ENCODE measurements around the gene DBN1. TPM values are rescaled to one million over a fixed set of nuclear protein-coding genes. Genes with fewer than 3 reads are reported as not detected.

Gene DBN1
- total and polyA plus RNA-seq, 2 donors (not counting 1 experiment from before 2014, with no cell fraction given), result 96.4 to 138 TPM

DNA sequence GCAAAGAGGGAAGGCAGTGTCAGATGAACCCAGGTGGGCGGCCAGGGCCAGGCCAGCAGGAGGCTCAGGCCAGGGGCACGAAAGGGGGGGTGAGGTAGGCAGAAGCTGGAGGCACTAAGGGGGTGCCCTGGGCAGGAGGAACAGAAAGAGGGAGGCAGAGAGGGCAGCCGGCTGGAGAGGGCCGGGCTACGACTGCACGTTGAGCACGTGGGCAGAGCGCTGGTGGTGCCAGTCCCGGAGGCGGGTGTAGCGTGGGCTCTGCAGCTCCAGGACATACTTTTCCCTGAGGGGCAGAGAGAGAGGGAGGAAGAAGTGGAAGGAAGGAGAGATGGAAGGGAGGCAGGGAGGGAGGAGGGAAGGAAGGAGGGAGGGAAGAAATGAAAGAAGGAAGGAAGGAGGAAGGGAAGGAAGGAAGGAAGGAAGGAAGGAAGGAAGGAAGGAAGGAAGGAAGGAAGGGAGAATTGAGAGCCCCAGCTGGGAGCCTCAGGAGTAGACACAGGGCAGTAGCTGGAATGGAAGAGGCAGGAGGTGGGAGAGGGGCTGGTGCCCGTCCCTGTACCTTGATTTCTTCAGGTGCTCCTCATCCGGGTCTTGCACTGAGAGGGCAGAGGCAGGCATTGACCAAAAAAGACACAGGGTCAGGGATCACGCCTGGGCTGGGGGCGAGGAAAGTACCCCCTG, 17.0 kb upstream of the DBN1 start:
- H2AFZ ChIP-seq (ENCODE audit: low read length), result no peak overlapping the region
- H3K36me3 ChIP-seq (ENCODE audit: control insufficient read depth, insufficient read depth, low read length), result peaks cover 67% of the 10 kb centered on the region
- peaks cover 25% of the 10 kb centered on the region for H3K4me1 ChIP-seq (ENCODE audit: control insufficient read depth, extremely low read depth, insufficient read depth, low read length)

DNA sequence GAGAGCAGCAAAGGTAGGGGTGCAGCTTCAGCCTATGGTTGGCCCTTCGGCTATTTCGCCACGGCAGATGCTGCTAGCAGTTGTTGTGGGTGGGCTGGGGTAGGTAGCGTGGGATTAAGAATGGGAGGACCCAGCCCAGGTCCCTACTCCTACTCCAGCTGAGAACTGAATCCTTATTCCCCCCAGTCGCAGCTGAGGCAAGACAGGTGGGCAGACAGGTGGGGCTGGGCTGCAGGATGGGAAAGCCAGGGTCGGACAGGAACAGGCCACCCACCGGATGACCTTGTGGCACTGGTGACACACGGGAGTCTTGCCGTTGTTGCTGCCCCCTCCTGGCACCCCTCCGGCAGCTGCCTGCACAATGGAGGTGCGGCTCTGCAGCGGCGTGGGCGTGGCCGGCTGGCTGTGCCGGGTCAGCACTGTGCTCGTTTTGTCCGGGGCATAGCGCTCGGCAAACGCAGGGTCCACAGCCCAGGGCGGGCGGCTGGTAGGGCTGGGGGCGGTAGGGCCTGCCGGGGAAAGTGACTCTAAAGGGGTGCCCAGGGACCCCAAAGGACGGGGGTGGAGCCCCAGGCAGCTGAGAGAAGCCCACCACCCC, 15.8 kb upstream of the DBN1 start:
- Histone ChIP-seq H3K4me3 (replicated peaks in 1 of 4; ENCODE audit: control extremely low read depth in 1 of 4, insufficient read depth in 1 of 4, low read depth in 3 of 4, low read length in 4 of 4) (no peak overlapping the region), H3K79me2 (ENCODE audit: control insufficient read depth, insufficient read depth, low read length) (peaks cover 41% of the 10 kb centered on the region), H2AFZ (ENCODE audit: low read length) (no peak overlapping the region), H3K27me3 (ENCODE audit: control insufficient read depth, insufficient read depth, low read length) (no peaks in the 10 kb centered on the region), H3K4me2 (ENCODE audit: extremely low read depth, insufficient read depth, low read length) (no peak overlapping the region), H3K36me3 (ENCODE audit: control insufficient read depth, insufficient read depth, low read length) (peaks cover 74% of the 10 kb centered on the region), H3K9me3 (ENCODE audit: control insufficient read depth, insufficient read depth, low read depth, low read length) (no peaks in the 10 kb centered on the region), H3K9ac (ENCODE audit: insufficient read depth, low read length) (no peak overlapping the region), H3K4me1 (ENCODE audit: control insufficient read depth, extremely low read depth, insufficient read depth, low read length) (peaks cover 17% of the 10 kb centered on the region), H4K20me1 (ENCODE audit: control insufficient read depth, extremely low read depth, insufficient read depth, low read length) (no peaks in the 10 kb centered on the region), H3K27ac (ENCODE audit: insufficient read depth, low read length) (no peak overlapping the region)
- TF ChIP-seq, protein P1, sequence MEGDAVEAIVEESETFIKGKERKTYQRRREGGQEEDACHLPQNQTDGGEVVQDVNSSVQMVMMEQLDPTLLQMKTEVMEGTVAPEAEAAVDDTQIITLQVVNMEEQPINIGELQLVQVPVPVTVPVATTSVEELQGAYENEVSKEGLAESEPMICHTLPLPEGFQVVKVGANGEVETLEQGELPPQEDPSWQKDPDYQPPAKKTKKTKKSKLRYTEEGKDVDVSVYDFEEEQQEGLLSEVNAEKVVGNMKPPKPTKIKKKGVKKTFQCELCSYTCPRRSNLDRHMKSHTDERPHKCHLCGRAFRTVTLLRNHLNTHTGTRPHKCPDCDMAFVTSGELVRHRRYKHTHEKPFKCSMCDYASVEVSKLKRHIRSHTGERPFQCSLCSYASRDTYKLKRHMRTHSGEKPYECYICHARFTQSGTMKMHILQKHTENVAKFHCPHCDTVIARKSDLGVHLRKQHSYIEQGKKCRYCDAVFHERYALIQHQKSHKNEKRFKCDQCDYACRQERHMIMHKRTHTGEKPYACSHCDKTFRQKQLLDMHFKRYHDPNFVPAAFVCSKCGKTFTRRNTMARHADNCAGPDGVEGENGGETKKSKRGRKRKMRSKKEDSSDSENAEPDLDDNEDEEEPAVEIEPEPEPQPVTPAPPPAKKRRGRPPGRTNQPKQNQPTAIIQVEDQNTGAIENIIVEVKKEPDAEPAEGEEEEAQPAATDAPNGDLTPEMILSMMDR (conservative IDR thresholded peaks at IDR 0.05 in 1 of 2, IDR thresholded peaks at IDR 0.05 in 1 of 2; ENCODE audit: low read depth in 1 of 2, low read length in 2 of 2), result no peak
- TF ChIP-seq EZH2 (IDR thresholded peaks at IDR 0.05; ENCODE audit: low read length, missing control alignments), result no peak
- DNase-seq (ENCODE audit: low read depth in 2 of 2), result no peak

More for the DNA sequence above, 17.0 kb upstream of the DBN1 start:
- TF ChIP-seq EZH2 (IDR thresholded peaks at IDR 0.05; ENCODE audit: low read length, missing control alignments), result no peak
- TF ChIP-seq, protein P1 (conservative IDR thresholded peaks at IDR 0.05 in 1 of 2, IDR thresholded peaks at IDR 0.05 in 1 of 2; ENCODE audit: low read depth in 1 of 2, low read length in 2 of 2), result no peak
- Histone ChIP-seq H3K9ac (ENCODE audit: insufficient read depth, low read length) (no peak overlapping the region), H4K20me1 (ENCODE audit: control insufficient read depth, extremely low read depth, insufficient read depth, low read length) (no peaks in the 10 kb centered on the region), H3K4me3 (replicated peaks in 1 of 4; ENCODE audit: control extremely low read depth in 1 of 4, insufficient read depth in 1 of 4, low read depth in 3 of 4, low read length in 4 of 4) (no peak overlapping the region), H3K27ac (ENCODE audit: insufficient read depth, low read length) (no peak overlapping the region), H3K27me3 (ENCODE audit: control insufficient read depth, insufficient read depth, low read length) (no peaks in the 10 kb centered on the region), H3K79me2 (ENCODE audit: control insufficient read depth, insufficient read depth, low read length) (peaks cover 42% of the 10 kb centered on the region), H3K4me2 (ENCODE audit: extremely low read depth, insufficient read depth, low read length) (no peak overlapping the region), H3K9me3 (ENCODE audit: control insufficient read depth, insufficient read depth, low read depth, low read length) (no peaks in the 10 kb centered on the region)
- DNase-seq (ENCODE audit: low read depth in 2 of 2), result no peak

DNA sequence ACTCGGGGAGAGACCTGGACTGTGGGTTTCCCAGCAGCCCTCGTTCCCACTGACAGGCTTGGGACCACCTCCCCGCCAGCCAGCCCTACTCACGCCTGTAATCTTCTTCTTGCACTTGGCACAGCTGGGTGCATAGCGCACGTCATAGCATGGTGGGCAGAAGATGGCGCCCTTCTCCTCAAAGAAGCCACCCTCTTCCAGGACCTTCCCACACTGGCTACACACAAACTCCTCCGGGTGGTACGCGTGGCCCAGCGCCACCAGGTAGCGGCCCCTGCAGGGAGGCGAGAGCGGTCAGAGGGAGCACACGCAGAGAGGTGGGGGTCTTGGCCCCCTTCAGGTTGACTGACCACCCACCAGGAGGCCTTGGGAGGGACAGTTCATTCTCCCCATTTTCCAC, 14.5 kb upstream of the DBN1 start:
- H3K9ac ChIP-seq (ENCODE audit: insufficient read depth, low read length), result no peak overlapping the region
- H3K4me3 ChIP-seq (replicated peaks in 1 of 4; ENCODE audit: control extremely low read depth in 1 of 4, insufficient read depth in 1 of 4, low read depth in 3 of 4, low read length in 4 of 4), result no peak overlapping the region
- no peaks in the 10 kb centered on the region for H3K27me3 ChIP-seq (ENCODE audit: control insufficient read depth, insufficient read depth, low read length)
- TF ChIP-seq, protein P1 (conservative IDR thresholded peaks at IDR 0.05 in 1 of 2, IDR thresholded peaks at IDR 0.05 in 1 of 2; ENCODE audit: low read depth in 1 of 2, low read length in 2 of 2), result no peak
- no peak for TF ChIP-seq EZH2 (IDR thresholded peaks at IDR 0.05; ENCODE audit: low read length, missing control alignments)
- no peaks in the 10 kb centered on the region for H4K20me1 ChIP-seq (ENCODE audit: control insufficient read depth, extremely low read depth, insufficient read depth, low read length)
- no peak overlapping the region for H3K4me2 ChIP-seq (ENCODE audit: extremely low read depth, insufficient read depth, low read length)
- no peaks in the 10 kb centered on the region for H3K9me3 ChIP-seq (ENCODE audit: control insufficient read depth, insufficient read depth, low read depth, low read length)
- H3K4me1 ChIP-seq (ENCODE audit: control insufficient read depth, extremely low read depth, insufficient read depth, low read length), result peaks cover 6% of the 10 kb centered on the region
- H3K27ac ChIP-seq (ENCODE audit: insufficient read depth, low read length), result no peak overlapping the region
- no peak overlapping the region for H2AFZ ChIP-seq (ENCODE audit: low read length)
- no peak for DNase-seq (ENCODE audit: low read depth in 2 of 2)
- peaks cover 29% of the 10 kb centered on the region for H3K79me2 ChIP-seq (ENCODE audit: control insufficient read depth, insufficient read depth, low read length)
- H3K36me3 ChIP-seq (ENCODE audit: control insufficient read depth, insufficient read depth, low read length), result peaks cover 73% of the 10 kb centered on the region

Measured in fibroblast of lung (primary cell).